HG02763 (cell line): ENCODE results near the gene MPPED1.

ENCODE experiments used
- ATAC-seq: cut with Tn5 transposase; IDR thresholded peaks from one replicate; pipeline ENCODE4 v1.9.1; 2021; ENCODE audit warnings: mild to moderate bottlenecking, moderate library complexity; ENCODE audit not compliant: unreplicated experiment

MPPED1 gene

GRCh38 chr22:43428521-43428920, 16.7 kb downstream of the MPPED1 start:
- no peak for ATAC-seq

GRCh38 chr22:43429426-43429825, 17.6 kb downstream of the MPPED1 start:
- ATAC-seq: no peak

- ATAC-seq: no peak
Observed at GRCh38 chr22:43431808-43432554, 20.2 kb downstream of the MPPED1 start.

GRCh38 chr22:43432883-43433415, 21.1 kb downstream of the MPPED1 start:
- ATAC-seq: no peak

GRCh38 chr22:43433451-43434274, 21.8 kb downstream of the MPPED1 start:
- ATAC-seq: no peak

- ATAC-seq: no peak
Observed at GRCh38 chr22:43434275-43434927, 22.6 kb downstream of the MPPED1 start.

- no peak for ATAC-seq
Observed at GRCh38 chr22:43434928-43435311, 23.1 kb downstream of the MPPED1 start.

GRCh38 chr22:43435851-43436811, 24.3 kb downstream of the MPPED1 start:
- ATAC-seq: no peak

GRCh38 chr22:43436868-43437267, 25.1 kb downstream of the MPPED1 start:
- ATAC-seq: no peak

- ATAC-seq: no peak
Observed at GRCh38 chr22:43437871-43438475, 26.2 kb downstream of the MPPED1 start.

GRCh38 chr22:43438666-43439347, 27.0 kb downstream of the MPPED1 start:
- no peak for ATAC-seq

GRCh38 chr22:43439368-43440103, 27.7 kb downstream of the MPPED1 start:
- ATAC-seq: no peak

- no peak for ATAC-seq
Observed at GRCh38 chr22:43440104-43440387, 28.2 kb downstream of the MPPED1 start.

GRCh38 chr22:43440556-43440955, 28.7 kb downstream of the MPPED1 start:
- ATAC-seq: no peak

GRCh38 chr22:43441216-43441615, 29.4 kb downstream of the MPPED1 start:
- ATAC-seq: no peak

- ATAC-seq: no peak
Observed at GRCh38 chr22:43441751-43442150, 29.9 kb downstream of the MPPED1 start.

GRCh38 chr22:43442386-43443151, 30.8 kb downstream of the MPPED1 start:
- no peak for ATAC-seq

- no peak for ATAC-seq
Observed at GRCh38 chr22:43443152-43443471, 31.3 kb downstream of the MPPED1 start.
